Left kidney (tissue), 2 donors: ENCODE measurements around the gene CDH12. TPM values are rescaled to one million over a fixed set of nuclear protein-coding genes. Genes with fewer than 3 reads are reported as not detected.
"Not testable (repeated sequence)": the region's sequence is repeated elsewhere in the genome, so short reads cannot be mapped to it uniquely, and the experiment has no call there.

Source experiments
- DNase-seq: peaks from one replicate; pipeline ENCODE4 v3.0.0-alpha.2; 2013
- polyA plus RNA-seq: library from polyadenylated mRNA; unstranded; fragments of 120-200 nt; gene quantifications from one replicate; pipeline ENCODE4 v1.2.1, GENCODE V29; 2013; ENCODE audit not compliant: insufficient read length

The CDH12 gene
- polyA plus RNA-seq, 1 donor = 7.5 TPM

DNA sequence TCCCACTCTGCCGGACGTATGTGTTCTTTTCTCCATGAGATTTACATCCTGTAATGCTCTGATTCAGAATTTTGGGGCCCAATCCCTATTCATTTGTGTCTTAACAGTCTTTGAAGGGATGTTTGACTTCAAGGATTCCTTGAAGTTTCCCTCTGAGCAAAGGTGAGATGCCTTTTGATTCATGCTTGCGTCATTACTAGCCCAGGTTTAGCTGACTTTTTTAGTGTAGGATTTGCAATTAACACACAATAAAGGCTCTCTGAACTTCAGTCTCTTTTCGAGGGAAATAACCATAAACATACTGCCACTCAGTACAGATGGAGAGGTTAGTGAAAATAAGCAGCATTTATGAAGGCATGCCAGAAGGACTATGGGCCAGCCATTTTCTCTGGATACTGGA, 842.3 kb downstream of the CDH12 start:
- DNase-seq = not testable (repeated sequence)

DNA sequence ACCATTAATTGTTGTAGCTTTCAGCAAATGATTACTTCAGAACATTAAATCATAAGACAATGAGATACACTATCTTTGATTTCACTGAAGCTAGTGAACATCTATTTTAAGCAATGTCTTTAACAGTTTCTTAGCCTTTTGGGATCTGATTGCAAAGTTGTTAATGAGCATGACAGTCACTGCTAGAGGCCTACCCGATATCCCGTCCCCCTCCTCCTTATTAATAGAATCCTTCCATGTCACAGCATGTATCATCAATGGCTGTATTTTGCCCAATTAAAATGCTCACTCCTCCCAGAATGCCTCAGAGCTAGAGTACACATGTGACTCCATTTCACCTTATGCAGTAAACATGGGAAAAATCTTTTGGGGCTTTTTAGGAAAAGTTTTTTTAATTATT, 852.0 kb downstream of the CDH12 start:
- DNase-seq = not testable (repeated sequence)

DNA sequence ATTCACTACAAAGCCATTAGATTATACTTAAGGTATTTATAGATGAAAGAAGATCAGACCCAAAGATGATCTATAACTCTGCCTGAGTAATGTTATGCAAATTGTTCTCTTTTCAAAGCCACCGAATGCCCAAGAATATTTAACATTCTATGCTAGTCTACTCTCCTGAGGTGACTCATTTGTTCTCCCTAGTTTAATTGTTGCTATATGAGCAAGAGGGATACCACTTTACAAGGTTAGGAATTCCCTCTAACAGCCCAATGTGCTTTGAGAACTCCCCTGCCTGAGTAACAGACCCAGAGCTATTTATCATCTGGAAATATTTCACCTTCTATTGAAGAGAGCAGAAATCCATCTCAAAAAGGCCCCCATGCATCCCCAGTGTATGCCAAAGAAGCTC, 867.3 kb downstream of the CDH12 start:
- DNase-seq = not testable (repeated sequence)

DNA sequence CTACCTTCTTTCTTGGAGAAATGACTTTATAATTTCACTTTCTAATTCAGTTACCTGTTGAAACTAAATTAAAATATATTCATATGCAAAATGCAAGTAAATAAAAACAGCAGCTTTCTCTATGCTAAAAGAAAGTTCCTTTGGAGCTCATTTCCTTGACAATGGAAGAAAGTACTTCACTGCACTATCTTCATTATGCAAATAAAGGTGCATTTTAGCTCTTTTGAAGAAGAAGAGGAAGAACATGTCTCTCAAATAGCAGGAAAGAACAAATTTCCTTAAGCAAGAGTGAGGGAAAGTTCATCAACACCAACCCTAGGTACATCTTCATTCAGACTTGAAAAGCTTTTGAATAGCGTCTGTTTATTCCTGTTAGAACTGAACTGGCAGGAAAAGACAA, 901.6 kb downstream of the CDH12 start:
- DNase-seq = not testable (repeated sequence)

DNA sequence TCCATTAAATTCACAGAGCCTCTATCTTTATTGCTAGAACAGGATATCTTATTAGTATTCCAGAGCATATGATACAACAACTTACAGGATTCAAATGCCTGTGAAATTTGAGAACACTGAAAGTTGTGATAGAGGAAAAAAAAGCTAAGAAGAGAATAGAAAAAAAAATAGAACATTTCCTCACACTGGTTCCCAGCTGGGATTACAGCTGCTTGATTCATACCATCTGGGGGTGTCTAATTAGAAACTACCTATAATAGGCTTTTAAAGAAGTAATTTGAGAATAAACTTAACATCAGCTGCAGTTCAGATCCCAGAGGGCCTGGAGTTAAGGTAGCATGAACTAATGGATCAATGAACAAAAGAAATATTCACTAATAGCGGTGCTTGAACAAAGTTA, 922.0 kb downstream of the CDH12 start:
- peak; percentile 38 for DNase-seq

DNA sequence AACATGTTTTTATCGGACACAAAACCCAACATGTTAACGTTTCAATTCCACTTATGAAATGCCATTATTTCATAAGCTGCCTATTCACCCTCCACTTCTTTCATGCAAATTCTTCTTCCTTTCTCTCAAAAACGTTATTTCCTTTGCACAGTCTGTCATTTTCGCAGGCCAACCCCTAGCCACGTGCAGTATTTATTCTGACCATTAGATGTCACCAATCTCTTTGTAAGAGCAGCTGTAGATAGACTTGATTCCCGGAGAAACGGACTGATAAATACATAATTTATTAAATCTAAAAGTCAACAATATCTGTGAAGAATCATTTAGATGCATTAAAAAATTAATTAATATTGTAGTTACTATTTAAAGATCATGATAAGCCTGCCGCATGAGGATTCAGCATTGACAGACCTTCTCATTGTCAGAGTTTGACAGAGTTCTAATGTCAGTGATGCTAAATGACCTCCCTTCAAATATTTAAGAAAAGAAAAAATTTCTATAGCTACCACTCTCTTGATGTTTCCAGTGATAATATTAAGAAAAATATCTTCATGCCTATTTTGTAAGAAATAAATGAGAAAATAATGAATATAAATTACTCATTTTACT, 933.6 kb downstream of the CDH12 start:
- DNase-seq = peak; percentile 38

DNA sequence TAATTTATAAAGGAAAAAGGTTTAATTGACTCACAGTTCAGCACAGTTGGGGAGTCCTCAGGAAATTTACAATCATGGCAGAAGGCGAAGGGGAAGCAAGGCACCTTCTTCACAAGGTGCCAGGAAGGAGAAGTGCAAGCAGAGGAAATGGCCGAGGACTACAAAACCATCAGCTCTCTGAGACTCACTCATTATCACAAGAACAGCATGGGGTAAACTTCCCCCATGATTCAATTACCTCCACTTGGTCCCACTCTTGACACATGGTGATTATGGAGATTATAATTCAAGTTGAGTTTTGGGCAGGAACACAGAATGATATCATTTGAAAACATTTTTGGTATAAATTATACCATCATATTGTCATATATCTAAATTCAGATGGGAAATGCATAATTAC, 934.7 kb downstream of the CDH12 start:
- DNase-seq = no peak

DNA sequence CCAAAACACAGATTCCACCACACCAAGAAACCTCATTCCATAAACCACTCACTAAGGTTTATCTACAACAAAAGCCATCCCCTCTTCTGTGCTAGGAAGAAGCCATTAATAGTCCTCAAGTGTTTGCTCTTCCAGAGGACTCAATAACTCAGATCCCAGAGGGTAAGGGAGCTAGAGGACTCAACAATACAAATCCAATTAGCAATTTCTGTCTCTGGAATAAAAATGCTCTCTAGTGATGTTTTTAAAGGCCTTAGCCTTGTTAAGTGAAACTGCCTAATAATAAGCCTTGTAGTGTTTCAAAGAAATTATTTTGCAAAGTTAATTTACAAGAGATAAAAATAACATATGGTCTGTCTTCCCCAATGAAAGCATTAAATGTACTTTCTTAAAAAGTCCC, 942.4 kb downstream of the CDH12 start:
- no peak for DNase-seq

DNA sequence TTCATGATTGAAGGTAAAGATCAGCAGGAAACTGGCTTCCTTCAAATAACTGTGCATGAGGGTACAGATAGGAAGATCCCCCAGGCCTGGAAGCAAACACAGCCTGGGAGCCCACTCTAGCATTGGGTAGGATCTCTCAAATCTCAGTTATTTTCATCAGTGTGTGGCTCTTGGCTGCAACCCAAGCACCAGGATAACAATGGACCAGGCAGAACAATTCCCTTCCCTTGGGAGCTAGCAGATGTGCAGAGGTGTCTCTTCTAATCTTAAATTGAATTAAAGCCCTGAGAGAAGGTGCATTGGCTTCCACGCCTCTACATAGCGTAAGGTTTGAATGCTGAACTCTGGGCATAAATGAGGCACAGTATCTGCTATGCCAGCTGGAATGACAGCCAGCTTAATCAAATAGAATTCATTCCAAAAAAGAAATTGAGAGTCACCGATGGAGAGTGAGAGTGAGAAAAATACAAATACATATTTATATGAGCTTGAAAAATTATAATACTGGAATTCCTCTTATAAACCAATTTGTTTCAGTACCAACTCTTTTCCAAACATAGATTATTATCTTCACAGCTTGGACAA, 957.3 kb downstream of the CDH12 start:
- DNase-seq = no peak

DNA sequence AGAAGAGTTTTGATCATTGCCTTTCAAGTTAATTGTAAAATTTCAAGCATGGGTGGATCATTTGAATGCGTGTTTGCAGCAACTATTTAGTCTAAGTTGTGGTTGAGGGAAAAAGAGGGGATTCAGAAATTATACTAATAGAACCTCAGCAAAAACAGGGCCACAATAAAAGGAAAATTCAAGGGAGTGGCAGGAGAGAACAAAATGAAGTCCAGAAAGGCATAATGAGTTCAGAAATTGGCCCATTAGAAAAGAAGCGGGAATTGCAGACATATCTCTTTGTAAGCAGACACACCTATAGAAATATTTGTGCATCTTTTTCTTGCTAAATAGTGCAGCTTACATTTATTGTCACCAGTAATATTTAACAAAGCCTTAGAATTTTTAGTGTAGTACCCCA, 960.0 kb downstream of the CDH12 start:
- DNase-seq = no peak

DNA sequence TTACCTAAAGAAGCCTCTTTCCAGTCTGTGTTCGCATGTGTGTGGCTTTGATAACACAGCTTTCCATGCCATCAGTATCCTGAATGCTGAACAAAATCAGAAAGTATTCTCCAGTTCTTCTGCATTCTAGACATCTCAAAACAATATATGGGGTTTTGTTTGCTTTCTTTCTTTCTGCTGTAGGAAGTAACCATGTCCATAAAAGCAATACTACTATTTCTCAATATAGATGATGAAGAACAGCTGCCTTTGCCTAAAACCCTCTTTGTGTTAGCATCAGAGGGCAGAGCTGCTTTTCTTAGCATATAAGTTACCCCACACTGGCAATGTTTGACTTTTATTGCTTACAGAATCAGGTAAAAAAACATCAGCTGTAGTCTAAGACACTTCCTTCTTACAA, 963.6 kb downstream of the CDH12 start:
- no peak for DNase-seq

DNA sequence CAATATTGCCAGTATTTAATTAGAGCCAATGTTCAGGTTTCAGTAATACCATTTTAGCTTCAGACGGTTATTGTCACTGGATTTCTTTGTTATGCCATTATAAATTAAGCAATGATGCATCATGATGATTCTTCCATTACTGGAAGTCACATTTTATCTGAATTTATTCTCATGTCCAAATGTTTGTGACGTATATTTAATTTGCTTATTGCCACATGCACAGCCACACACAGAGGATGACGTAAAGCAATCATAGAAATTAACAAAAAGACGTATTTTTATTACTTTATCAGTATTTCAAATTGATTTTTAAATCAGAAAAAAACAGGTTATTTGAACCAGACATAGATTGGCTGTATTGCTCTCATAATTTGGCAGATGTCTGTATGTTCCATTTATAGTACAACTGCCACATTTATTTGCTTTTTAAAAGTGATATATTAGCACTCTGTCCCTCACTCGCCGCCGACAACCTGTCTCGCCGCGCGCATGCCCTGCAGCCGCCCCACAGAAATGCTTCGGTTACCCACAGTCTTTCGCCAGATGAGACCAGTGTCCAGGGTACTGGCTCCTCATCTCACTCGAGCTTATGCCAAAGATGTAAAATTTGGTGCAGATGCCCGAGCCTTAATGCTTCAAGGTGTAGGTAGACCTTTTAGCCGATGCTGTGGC, 970.9 kb downstream of the CDH12 start:
- no peak for DNase-seq

DNA sequence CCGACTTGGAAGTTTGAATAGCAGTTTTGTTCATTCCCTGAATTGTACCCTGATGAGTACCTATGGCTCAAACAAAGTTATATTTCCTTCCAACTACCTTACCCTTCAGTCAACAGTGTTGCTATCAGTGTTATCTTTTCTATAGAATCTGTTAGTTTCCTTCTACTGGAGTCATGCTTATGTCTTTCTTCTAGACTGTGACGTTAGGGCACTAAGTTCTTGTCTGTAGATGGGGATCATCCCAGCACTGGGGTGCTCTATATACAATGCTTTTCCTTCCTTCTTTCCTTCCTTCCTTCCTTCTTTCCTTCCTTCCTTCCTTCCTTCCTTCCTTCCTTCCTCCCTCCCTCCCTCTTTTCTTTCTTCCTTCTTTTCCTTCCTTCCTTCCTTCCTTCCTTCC, 973.0 kb downstream of the CDH12 start:
- no peak for DNase-seq

DNA sequence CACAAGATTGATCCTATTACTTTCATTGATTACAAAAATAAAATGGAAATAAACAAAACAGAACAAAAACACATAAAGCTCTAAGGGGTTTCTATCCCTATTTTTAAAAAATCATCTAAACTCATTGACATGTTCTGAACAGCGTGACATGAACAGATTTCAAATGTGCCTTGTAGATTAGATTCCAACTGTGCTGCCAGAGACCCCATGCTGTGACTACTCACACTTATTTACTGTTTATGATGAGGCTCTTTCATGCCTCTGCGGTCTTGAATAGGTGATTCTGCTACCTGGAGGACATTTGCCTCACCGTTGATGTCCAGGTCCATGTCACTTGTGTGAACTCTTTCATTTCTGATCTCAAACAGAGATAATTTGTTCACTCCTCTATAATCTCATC, 990.2 kb downstream of the CDH12 start:
- no peak for DNase-seq

DNA sequence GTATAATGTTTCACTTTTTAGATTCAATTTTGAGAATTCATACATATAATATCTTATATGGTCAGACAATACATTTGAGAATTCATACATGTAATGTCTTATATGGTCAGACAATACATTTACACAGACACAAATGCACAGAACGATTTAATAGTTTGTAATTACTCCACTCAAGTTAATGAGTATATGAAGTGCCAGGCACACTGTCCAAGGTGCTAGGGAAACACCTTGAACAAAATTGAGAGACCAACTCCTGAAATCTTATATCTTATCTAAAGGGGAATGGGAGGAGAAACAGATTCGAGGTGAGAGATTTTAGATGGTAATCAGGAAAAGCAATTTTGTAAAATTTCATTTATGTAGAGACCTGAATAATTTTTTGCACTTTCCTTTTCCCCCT, 994.7 kb downstream of the CDH12 start:
- DNase-seq = no peak

DNA sequence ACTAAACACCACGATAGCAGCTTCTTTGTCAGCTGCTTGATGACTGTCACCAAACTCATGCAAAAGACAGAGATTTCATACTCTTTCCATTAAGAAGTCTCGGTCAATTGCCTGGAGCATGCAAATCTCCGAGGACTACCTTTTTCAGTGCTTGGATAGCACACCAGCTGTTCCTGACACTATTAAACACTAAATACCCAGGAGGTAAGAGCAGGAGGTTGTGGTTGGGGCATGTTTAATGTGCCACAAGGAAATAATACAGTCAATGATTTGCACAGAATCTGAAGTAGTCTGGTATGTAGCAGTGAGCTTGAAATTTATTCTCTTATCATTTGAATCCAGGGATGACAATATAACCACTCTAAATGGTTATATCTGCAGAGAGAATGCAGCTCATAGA, 996.2 kb downstream of the CDH12 start:
- no peak for DNase-seq

DNA sequence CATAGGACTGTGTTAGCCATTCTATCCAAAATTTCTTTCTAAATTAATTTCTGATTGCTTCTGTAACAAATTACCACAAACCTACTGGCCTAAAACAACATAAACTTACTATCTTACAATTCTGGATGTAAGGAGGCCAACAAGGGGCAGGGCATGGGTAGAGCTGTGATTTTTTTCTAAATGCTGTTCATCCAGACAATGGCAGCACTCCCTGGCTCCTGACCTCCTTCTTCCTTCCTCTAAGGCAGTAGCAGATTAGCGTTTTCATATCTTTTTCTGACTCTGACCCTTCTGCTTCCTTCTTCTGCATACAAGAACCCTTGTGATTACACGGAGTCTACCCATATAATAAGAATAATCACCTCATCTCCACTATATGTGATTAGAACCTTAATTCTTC, 1005.8 kb downstream of the CDH12 start:
- no peak for DNase-seq

DNA sequence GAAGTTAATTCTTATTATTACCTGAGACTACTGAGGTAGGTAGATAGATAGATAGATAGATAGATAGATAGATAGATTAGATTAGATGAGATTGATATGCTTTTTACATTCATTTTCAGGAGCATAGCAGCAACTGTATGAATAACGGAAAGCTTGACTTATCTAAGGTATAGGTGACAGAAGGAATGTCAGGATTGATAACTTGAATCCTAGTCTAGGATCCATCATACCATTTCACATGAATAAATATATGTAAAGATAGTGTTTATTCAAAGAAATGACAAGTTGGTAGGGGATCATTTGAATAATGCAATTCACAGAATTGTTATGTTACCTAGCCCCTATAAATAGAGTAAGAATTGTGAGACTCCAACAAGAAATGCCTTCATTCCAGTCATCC, 1008.2 kb downstream of the CDH12 start:
- DNase-seq = no peak

DNA sequence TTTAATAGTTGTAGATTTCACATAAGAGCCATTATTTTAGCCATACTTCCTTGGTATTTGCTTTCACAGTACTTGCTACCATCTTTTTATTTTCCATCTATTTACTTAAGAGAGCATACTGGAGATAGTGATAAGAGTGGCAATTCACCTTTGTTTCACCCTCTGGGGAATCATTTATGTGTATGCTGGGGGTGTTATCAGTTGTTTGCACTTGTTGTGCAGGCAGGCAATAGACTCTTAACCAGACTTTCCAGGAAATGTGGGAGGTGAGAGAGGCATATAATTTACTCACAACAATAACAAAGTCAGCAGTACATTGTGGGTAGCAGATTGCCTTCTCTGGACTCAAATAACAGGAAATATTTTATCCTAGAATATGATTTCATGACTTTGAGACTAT, 1018.3 kb downstream of the CDH12 start:
- no peak for DNase-seq

DNA sequence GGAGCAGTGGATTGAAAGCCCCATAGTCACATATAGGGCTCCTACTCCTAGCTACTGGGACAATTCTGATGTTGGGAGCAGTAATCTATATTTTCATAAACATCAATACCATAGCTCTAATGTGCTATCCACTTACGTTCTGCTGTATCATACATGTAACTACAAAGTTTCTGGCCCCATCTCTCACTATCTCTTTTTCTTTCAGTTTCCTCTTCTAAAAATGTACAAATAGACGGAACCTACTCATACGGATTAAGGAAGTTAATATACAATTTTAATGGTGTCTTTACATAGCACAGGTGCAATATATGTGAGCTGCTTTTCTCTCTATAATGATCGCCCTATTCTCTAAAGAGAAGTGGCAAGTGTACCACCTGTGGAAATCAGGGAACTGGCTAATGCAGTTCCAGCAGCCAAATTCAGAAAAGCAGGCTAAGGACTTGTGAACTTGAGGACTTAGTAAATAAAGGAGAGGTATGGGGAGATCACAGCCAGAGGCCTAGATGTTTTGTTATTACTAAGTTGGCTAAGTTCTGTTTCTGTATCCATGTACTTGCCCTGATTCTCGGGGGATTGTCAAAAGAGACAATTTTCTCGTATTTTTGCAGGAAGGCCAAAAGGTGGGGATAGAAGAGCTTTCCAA, 1021.9 kb downstream of the CDH12 start:
- no peak for DNase-seq

DNA sequence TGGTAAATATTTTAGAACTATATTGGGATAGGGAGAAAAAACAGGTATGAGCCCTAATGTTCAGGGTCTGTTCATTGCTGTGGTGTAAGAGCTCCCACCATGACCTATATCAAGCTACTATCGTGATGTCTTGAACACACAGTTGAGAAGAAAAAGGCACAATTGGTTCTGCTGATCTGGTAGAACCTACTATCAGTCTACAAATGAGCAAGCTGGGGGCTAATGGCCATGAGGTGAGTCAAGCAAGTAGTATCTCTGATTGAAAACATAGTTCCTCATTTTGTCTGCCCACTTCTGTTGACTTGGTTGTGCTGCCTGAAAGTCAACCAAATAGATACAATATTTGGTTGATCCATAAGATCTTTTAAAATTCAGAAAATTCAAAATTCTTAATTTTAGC, 1026.3 kb downstream of the CDH12 start:
- no peak for DNase-seq

DNA sequence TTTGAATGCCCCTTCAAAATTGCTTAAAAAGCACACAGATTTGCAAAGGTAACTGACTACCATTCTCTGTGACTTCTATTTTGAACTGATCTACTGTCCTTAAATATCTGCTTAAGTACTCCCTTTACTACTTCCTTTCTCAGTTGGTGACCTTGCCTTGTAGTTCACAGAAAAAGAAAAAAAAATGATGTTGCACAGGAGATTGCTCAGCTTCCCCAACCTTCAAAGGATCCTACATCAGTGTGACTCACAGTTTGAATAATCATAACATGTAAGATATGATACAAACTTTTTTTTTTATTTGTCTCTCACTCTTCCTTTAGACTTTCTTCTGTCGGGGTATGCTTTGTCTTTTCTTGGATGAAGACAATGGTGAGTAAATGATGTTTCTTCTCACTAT, 1029.6 kb downstream of the CDH12 start:
- no peak for DNase-seq

DNA sequence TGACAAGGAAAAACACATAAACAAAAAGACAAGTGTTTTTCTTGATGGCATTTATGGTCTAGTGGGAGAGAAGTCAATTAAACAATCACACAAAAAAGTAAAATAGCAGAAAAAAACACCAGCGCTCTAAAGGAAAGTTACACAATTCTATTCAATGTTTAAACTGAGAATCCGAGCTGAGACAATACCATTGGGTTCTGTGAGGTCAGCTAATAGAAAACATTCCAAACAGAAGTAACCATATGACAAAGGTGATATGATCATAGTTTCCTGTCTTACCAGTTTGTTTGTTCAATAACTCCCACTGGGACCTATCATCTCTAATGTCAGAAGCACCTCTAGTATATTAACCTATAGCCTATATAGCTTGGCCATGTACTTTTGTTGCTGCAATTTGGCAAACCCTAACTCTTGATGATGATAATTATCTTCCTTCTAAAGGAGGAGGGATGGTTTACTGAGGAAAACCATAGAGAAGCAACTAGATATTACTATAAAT, 1030.0 kb downstream of the CDH12 start:
- no peak for DNase-seq
